OCI-LY7 (cell line): ENCODE results near the gene CDH1.

ENCODE experiments used
- CTCF ChIP-seq: fragments of 200-600 bp; sonication (generic); conservative IDR thresholded peaks from 2 replicates; pipeline ENCODE4 v1.5.1; 2014; ENCODE audit warnings: mild to moderate bottlenecking, antibody characterized with exemption, low read length, moderate library complexity, mixed read lengths
- EZH2phosphoT487 ChIP-seq: fragments of 200-600 bp; sonication (generic); IDR thresholded peaks from 2 replicates; pipeline ENCODE4 v1.6.1; 2018; ENCODE audit warnings: low read depth, borderline replicate concordance, mild to moderate bottlenecking, mixed run types, antibody characterized with exemption, low read length, moderate library complexity, mixed read lengths

DNA sequence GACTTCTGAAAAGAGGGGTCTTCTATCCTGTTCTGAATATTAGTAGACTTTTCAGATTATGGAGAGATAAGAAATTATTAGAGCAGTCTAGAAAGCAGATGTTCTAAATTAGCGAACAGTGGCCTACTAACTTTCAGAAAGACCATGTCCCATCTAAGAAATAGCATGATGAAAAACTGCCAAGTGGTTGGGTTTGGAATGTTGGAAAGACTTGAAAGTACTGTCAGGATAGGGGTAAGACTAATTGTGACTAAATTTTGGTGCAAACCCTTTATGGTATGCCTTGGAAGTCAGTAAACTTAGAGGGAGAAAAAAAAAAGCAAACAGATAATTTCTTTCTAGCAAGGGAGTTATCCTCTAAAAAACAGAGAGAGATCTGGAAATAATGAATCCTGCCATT is 147.3 kb downstream of the CDH1 start:
- TF ChIP-seq CTCF (no peak), EZH2phosphoT487 (no peak)
